ENCODE measurements around the gene AFAP1L2.

- no peak for TF ChIP-seq CTCF (IDR thresholded peaks at IDR 0.05; ENCODE audit: low read length)
- TF ChIP-seq EZH2 (optimal IDR thresholded peaks at IDR 0.05; ENCODE audit: low read depth, low read length): no peak
- TF ChIP-seq EZH2phosphoT487 (IDR thresholded peaks at IDR 0.05; ENCODE audit: low read length): no peak
Observed at GRCh38 chr10:114265392-114266053, 138.8 kb downstream of the AFAP1L2 start.
